Diencephalon (tissue), 1 donor: ENCODE results near the gene ZCCHC18. TPM values are rescaled to one million over a fixed set of nuclear protein-coding genes. Genes with fewer than 3 reads are reported as not detected.

Experiments
- total RNA-seq: library from RNA; depleted of rRNA; stranded (reverse); fragments of >200 nt; gene quantifications from one replicate; pipeline ENCODE4 v1.2.3, GENCODE V29; 2014

Gene ZCCHC18
- total RNA-seq = 15.5 TPM

GRCh38 chrX:104112326-104112951 lies at the start of gene ZCCHC18:
Gene ZCCHC18 (plus strand): TSS chrX:104112523. CDS start chrX:104114112, 1,589 bp downstream.

GRCh38 chrX:104075778-104076445 lies 36.4 kb upstream of the ZCCHC18 start, which contains the start of gene TMSB15C:
Gene TMSB15C (minus strand): TSS chrX:104076236.

GRCh38 chrX:104156630-104157529 lies 44.6 kb downstream of the ZCCHC18 start, which contains the start of gene SLC25A53:
Gene SLC25A53 (minus strand): TSS chrX:104157009. CDS start chrX:104105257, 51,752 bp downstream.

Other genes starting within 250 kb of the ZCCHC18 start
- 22.4 TPM for gene TMSB15B, start 149.9 kb upstream of the ZCCHC18 start, total RNA-seq
- not detected for gene H2BW1, start 98.8 kb upstream of the ZCCHC18 start, total RNA-seq
- gene H2BW2, start 72.6 kb upstream of the ZCCHC18 start, total RNA-seq = not detected
- 30.4 TPM for gene TMSB15C, start 36.3 kb upstream of the ZCCHC18 start, total RNA-seq
- 12.5 TPM for gene SLC25A53, start 44.5 kb downstream of the ZCCHC18 start, total RNA-seq
- 107 TPM for gene FAM199X, start 53.9 kb downstream of the ZCCHC18 start, total RNA-seq
- not detected for gene ESX1, start 142.4 kb downstream of the ZCCHC18 start, total RNA-seq